ENCODE results near the gene TOX3. TPM values are rescaled to one million over a fixed set of nuclear protein-coding genes. Genes with fewer than 3 reads are reported as not detected.

TOX3 gene
- total and polyA plus RNA-seq, 4 donors = 1.6 to 5.3 (median 2.0) TPM

GRCh38 chr16:52498328-52499059 lies 48.4 kb downstream of the TOX3 start:
- Histone ChIP-seq H3K9ac (ENCODE audit: insufficient read depth in 1 of 2, low read length in 2 of 2) (no peak overlapping the region), H3K9me3 (ENCODE audit: control insufficient read depth in 4 of 4, insufficient read depth in 3 of 4, low read length in 3 of 4) (no peaks in the 10 kb centered on the region), H3K27me3 (ENCODE audit: control insufficient read depth in 3 of 3, insufficient read depth in 3 of 3, low read length in 2 of 3) (peaks cover 0 to 2% (median 0%) of the 10 kb centered on the region in 3 donors), H3K36me3 (ENCODE audit: control insufficient read depth in 4 of 4, insufficient read depth in 4 of 4, low read length in 4 of 4) (no peaks in the 10 kb centered on the region), H3K4me3 (no peak overlapping the region), H3K27ac (ENCODE audit: low read depth in 1 of 2, low read length in 1 of 2) (no peak overlapping the region), H3K4me1 (ENCODE audit: control insufficient read depth in 5 of 5, insufficient read depth in 5 of 5, low read length in 5 of 5) (peaks cover 0 to 42% (median 0%) of the 10 kb centered on the region in 5 donors)
- DNase-seq = peak in 1 of 3 donors; percentile 9
- TF ChIP-seq CTCF (IDR thresholded peaks at IDR 0.05; ENCODE audit: control extremely low read depth, extremely low read depth) = no peak
- WGBS, 2 donors = 21 to 44% methylated on average over 16 of the region's 16 CpGs
- no peak for ATAC-seq (ENCODE audit: insufficient read depth, low FRiP score)

- Histone ChIP-seq H3K4me3 (no peak overlapping the region), H3K27ac (ENCODE audit: low read depth in 1 of 2, low read length in 1 of 2) (no peak overlapping the region), H3K27me3 (ENCODE audit: control insufficient read depth in 3 of 3, insufficient read depth in 3 of 3, low read length in 2 of 3) (peaks cover 0 to 3% (median 0%) of the 10 kb centered on the region in 3 donors), H3K4me1 (ENCODE audit: control insufficient read depth in 5 of 5, insufficient read depth in 5 of 5, low read length in 5 of 5) (peaks cover 0 to 42% (median 0%) of the 10 kb centered on the region in 5 donors), H3K36me3 (ENCODE audit: control insufficient read depth in 4 of 4, insufficient read depth in 4 of 4, low read length in 4 of 4) (no peaks in the 10 kb centered on the region), H3K9ac (ENCODE audit: insufficient read depth in 1 of 2, low read length in 2 of 2) (no peak overlapping the region), H3K9me3 (ENCODE audit: control insufficient read depth in 4 of 4, insufficient read depth in 3 of 4, low read length in 3 of 4) (no peaks in the 10 kb centered on the region)
- 67 to 79% methylated on average over 1 of the region's 1 CpG for WGBS, 2 donors
- no peak for TF ChIP-seq CTCF (IDR thresholded peaks at IDR 0.05; ENCODE audit: control extremely low read depth, extremely low read depth)
- ATAC-seq (ENCODE audit: insufficient read depth, low FRiP score) (no peak), DNase-seq (peak; percentile 50 to 91 (median 90))
Measured at GRCh38 chr16:52497067-52497816, 49.7 kb downstream of the TOX3 start.

GRCh38 chr16:52496051-52496876 lies 50.7 kb downstream of the TOX3 start:
- Histone ChIP-seq H3K27ac (ENCODE audit: low read depth in 1 of 2, low read length in 1 of 2) (no peak overlapping the region), H3K4me3 (no peak overlapping the region), H3K36me3 (ENCODE audit: control insufficient read depth in 4 of 4, insufficient read depth in 4 of 4, low read length in 4 of 4) (no peaks in the 10 kb centered on the region), H3K4me1 (ENCODE audit: control insufficient read depth in 5 of 5, insufficient read depth in 5 of 5, low read length in 5 of 5) (peaks cover 0 to 42% (median 0%) of the 10 kb centered on the region in 5 donors), H3K9me3 (ENCODE audit: control insufficient read depth in 4 of 4, insufficient read depth in 3 of 4, low read length in 3 of 4) (no peaks in the 10 kb centered on the region), H3K27me3 (ENCODE audit: control insufficient read depth in 3 of 3, insufficient read depth in 3 of 3, low read length in 2 of 3) (peaks cover 0 to 3% (median 0%) of the 10 kb centered on the region in 3 donors), H3K9ac (ENCODE audit: insufficient read depth in 1 of 2, low read length in 2 of 2) (no peak overlapping the region)
- ATAC-seq (ENCODE audit: insufficient read depth, low FRiP score) (no peak), DNase-seq (peak in 2 of 3 donors; percentile 24 to 29)
- no peak for TF ChIP-seq CTCF (IDR thresholded peaks at IDR 0.05; ENCODE audit: control extremely low read depth, extremely low read depth)
- 79 to 86% methylated on average over 6 of the region's 6 CpGs for WGBS, 2 donors

Measured in lung (tissue), 12 donors.